Measurements from ENCODE around the gene ADH6. TPM values are rescaled to one million over a fixed set of nuclear protein-coding genes. Genes with fewer than 3 reads are reported as not detected.

Gene ADH6
- total and polyA plus RNA-seq, 4 donors = 0.16 to 2.2 (median 0.38) TPM

DNA sequence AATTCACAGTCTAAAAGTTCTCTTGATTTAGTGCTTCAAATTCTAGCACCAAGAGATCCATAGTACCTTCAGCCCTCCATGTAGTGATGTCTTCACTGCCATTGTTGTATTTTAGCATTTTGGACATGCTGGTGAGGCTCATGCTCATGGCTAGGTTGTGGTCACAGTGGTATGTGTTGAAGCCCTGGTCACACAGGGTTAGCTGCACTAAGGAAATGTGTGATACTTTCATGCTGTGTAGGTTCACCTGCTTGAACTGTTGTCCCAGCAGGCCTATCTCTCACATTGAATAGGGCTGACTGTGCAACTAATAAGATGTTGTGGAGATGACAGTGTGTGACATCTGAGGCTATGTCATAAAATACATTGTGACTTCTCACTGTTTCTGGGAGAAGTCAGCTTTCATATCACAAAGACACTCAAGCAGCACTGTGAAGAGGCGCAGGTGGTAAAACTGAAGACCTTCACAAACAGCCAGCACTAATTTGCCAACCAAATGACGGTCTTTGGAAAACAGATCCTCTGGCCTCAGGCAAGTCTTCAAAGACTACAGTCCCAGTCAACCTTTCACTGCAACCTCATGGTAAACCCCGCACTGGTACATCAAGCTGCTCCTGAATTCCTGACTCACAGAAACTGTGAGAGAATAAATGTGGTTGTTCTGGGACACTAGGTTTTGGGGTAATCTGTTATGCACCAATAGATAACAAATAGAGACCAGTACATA is 57.5 kb downstream of the ADH6 start:
- Histone ChIP-seq H3K9ac (ENCODE audit: insufficient read depth in 1 of 2, low read length in 2 of 2) (no peak overlapping the region), H3K4me1 (ENCODE audit: control insufficient read depth in 5 of 5, insufficient read depth in 5 of 5, low read length in 5 of 5) (peaks cover 0 to 6% (median 0%) of the 10 kb centered on the region in 5 donors), H3K9me3 (ENCODE audit: control insufficient read depth in 4 of 4, insufficient read depth in 3 of 4, low read length in 3 of 4) (no peaks in the 10 kb centered on the region), H3K27ac (ENCODE audit: low read depth in 1 of 2, low read length in 1 of 2) (no peak overlapping the region), H3K36me3 (ENCODE audit: control insufficient read depth in 4 of 4, insufficient read depth in 4 of 4, low read length in 4 of 4) (peaks cover 0 to 4% (median 0%) of the 10 kb centered on the region in 4 donors), H3K27me3 (ENCODE audit: control insufficient read depth in 3 of 3, insufficient read depth in 3 of 3, low read length in 2 of 3) (no peaks in the 10 kb centered on the region), H3K4me3 (no peak overlapping the region)
- no peak for DNase-seq
- ATAC-seq (ENCODE audit: insufficient read depth, low FRiP score) = no peak
- TF ChIP-seq, protein P1, sequence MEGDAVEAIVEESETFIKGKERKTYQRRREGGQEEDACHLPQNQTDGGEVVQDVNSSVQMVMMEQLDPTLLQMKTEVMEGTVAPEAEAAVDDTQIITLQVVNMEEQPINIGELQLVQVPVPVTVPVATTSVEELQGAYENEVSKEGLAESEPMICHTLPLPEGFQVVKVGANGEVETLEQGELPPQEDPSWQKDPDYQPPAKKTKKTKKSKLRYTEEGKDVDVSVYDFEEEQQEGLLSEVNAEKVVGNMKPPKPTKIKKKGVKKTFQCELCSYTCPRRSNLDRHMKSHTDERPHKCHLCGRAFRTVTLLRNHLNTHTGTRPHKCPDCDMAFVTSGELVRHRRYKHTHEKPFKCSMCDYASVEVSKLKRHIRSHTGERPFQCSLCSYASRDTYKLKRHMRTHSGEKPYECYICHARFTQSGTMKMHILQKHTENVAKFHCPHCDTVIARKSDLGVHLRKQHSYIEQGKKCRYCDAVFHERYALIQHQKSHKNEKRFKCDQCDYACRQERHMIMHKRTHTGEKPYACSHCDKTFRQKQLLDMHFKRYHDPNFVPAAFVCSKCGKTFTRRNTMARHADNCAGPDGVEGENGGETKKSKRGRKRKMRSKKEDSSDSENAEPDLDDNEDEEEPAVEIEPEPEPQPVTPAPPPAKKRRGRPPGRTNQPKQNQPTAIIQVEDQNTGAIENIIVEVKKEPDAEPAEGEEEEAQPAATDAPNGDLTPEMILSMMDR (IDR thresholded peaks at IDR 0.05; ENCODE audit: control extremely low read depth, extremely low read depth) = no peak
- WGBS, 2 donors = 96 to 99% methylated on average over 3 of the region's 3 CpGs

DNA sequence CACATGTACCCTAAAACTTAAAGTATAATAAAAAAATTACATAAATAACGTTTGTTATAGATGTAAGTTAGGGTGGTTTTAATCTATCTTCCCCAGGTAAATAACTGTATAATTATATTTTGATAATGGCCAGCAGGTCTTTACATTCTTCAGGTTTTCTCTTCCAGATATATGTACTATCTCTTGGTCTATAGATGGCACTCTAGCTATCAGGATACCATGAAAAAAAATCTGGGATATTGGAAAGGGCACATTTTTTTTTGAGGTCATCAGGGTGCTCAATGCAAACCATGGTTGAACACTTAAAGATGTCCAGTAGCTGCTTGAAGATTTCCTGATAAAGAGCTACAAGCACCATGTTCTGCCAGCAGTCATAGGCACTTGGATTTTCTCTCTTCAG is 59.3 kb downstream of the ADH6 start:
- Histone ChIP-seq H3K9ac (ENCODE audit: insufficient read depth in 1 of 2, low read length in 2 of 2) (no peak overlapping the region), H3K4me1 (ENCODE audit: control insufficient read depth in 5 of 5, insufficient read depth in 5 of 5, low read length in 5 of 5) (peaks cover 0 to 6% (median 0%) of the 10 kb centered on the region in 5 donors), H3K9me3 (ENCODE audit: control insufficient read depth in 4 of 4, insufficient read depth in 3 of 4, low read length in 3 of 4) (no peaks in the 10 kb centered on the region), H3K27me3 (ENCODE audit: control insufficient read depth in 3 of 3, insufficient read depth in 3 of 3, low read length in 2 of 3) (no peaks in the 10 kb centered on the region), H3K27ac (ENCODE audit: low read depth in 1 of 2, low read length in 1 of 2) (no peak overlapping the region), H3K4me3 (no peak overlapping the region), H3K36me3 (ENCODE audit: control insufficient read depth in 4 of 4, insufficient read depth in 4 of 4, low read length in 4 of 4) (no peaks in the 10 kb centered on the region)
- TF ChIP-seq, protein P1 (IDR thresholded peaks at IDR 0.05; ENCODE audit: control extremely low read depth, extremely low read depth) = no peak
- no peak for DNase-seq
- no peak for ATAC-seq (ENCODE audit: insufficient read depth, low FRiP score)
- WGBS, 2 donors = 79 to 81% methylated on average over 1 of the region's 1 CpG

DNA sequence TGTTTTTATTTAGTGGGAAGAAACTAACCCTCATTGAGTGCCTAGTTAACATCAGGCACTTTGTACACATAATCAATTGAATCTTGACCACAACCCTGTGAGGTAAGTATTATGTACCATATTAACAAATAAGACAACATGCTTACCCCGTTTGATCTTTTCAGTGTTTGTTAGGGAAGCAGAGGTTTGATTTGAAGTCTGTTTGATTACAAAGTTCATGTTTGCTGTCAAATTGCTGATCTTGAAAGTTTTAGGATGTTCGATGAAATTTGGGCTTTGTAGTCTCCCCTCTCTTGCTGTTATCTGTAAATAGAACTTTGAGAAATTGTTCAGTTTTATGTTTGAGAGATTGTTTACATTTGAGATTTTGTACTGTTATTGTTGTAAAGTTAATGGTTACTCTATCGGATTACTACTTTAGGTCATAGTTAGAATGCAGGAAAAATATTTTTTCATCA is 61.5 kb downstream of the ADH6 start:
- no peaks in the 10 kb centered on the region for H3K36me3 ChIP-seq (ENCODE audit: control insufficient read depth in 4 of 4, insufficient read depth in 4 of 4, low read length in 4 of 4)
- no peak overlapping the region for H3K9ac ChIP-seq (ENCODE audit: insufficient read depth in 1 of 2, low read length in 2 of 2)
- 55 to 64% methylated on average over 3 of the region's 3 CpGs for WGBS, 2 donors
- no peak for ATAC-seq (ENCODE audit: insufficient read depth, low FRiP score)
- DNase-seq = peak in 2 of 3 donors; percentile 22 to 33
- no peaks in the 10 kb centered on the region for H3K9me3 ChIP-seq (ENCODE audit: control insufficient read depth in 4 of 4, insufficient read depth in 3 of 4, low read length in 3 of 4)
- TF ChIP-seq, protein P1 (IDR thresholded peaks at IDR 0.05; ENCODE audit: control extremely low read depth, extremely low read depth) = no peak
- peaks cover 0 to 6% (median 0%) of the 10 kb centered on the region in 5 donors for H3K4me1 ChIP-seq (ENCODE audit: control insufficient read depth in 5 of 5, insufficient read depth in 5 of 5, low read length in 5 of 5)
- H3K27ac ChIP-seq (ENCODE audit: low read depth in 1 of 2, low read length in 1 of 2) = no peak overlapping the region
- no peak overlapping the region for H3K4me3 ChIP-seq
- no peaks in the 10 kb centered on the region for H3K27me3 ChIP-seq (ENCODE audit: control insufficient read depth in 3 of 3, insufficient read depth in 3 of 3, low read length in 2 of 3)

Data from lung (tissue), 12 donors.